Measurements from ENCODE around the gene TMOD1.

Gene TMOD1

GRCh38 chr9:97534961-97535594 lies 33.6 kb downstream of the TMOD1 start:
- no peak for TF ChIP-seq ZNF274 (IDR thresholded peaks at IDR 0.05; ENCODE audit: low read depth, low read length)
- no peak overlapping the region for H3K4me3 ChIP-seq (ENCODE audit: low read length)

- H3K4me3 ChIP-seq (ENCODE audit: low read length): no peak overlapping the region
- no peak for TF ChIP-seq ZNF274 (IDR thresholded peaks at IDR 0.05; ENCODE audit: low read depth, low read length)
Measured at GRCh38 chr9:97535771-97536170, 34.3 kb downstream of the TMOD1 start.

DNA sequence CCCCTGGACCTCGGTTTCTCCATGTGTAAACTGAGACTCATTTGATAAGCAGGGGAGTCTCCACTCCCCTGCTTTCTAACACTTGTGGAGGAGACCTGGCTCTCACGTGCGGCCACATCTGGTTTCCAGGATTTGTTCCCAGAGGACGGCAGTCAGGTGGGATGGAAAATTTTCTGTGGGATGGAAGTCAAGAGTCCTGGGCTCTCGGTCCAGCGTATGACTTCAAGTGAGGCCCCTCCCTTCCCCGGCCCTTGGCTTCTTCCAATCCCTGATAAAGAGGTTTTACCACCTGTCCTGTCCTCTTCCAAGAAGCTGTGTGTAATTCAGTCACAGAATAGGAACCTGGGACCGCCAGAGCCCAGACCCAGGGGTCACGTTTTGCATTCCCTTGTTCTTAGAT lies 35.0 kb downstream of the TMOD1 start:
- TF ChIP-seq ZNF274 (IDR thresholded peaks at IDR 0.05; ENCODE audit: low read depth, low read length): no peak
- no peak overlapping the region for H3K4me3 ChIP-seq (ENCODE audit: low read length)

GRCh38 chr9:97543561-97543960 lies 42.1 kb downstream of the TMOD1 start:
- TF ChIP-seq ZNF274 (IDR thresholded peaks at IDR 0.05; ENCODE audit: low read depth, low read length): no peak
- H3K4me3 ChIP-seq (ENCODE audit: low read length): no peak overlapping the region

- H3K4me3 ChIP-seq (ENCODE audit: low read length): no peak overlapping the region
- no peak for TF ChIP-seq ZNF274 (IDR thresholded peaks at IDR 0.05; ENCODE audit: low read depth, low read length)
Measured at GRCh38 chr9:97545486-97545885, 44.0 kb downstream of the TMOD1 start.

- no peak for TF ChIP-seq ZNF274 (IDR thresholded peaks at IDR 0.05; ENCODE audit: low read depth, low read length)
- no peak overlapping the region for H3K4me3 ChIP-seq (ENCODE audit: low read length)
Measured at GRCh38 chr9:97547098-97547829, 45.8 kb downstream of the TMOD1 start.

DNA sequence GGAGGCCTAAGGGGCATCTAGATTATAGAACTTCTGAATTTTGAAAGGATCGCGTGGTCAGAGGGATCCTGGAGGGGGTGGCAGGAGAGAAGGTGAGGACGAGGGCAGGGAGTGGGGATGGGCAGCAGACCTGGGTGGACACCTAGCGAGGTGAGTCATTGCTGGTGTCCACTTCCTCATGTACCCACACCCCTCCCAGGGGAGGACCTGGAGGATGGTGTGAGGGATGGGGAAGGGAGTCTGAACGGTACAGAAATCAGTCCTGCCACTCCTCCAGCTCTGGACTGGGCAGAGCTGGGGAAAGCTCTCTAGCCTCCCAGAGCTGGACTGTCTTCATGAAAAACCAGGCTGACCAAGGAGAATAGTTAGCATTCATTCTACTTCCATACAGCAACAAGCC lies 46.9 kb downstream of the TMOD1 start:
- no peak for TF ChIP-seq ZNF274 (IDR thresholded peaks at IDR 0.05; ENCODE audit: low read depth, low read length)
- no peak overlapping the region for H3K4me3 ChIP-seq (ENCODE audit: low read length)

GRCh38 chr9:97548819-97549540 lies 47.5 kb downstream of the TMOD1 start:
- no peak for TF ChIP-seq ZNF274 (IDR thresholded peaks at IDR 0.05; ENCODE audit: low read depth, low read length)
- no peak overlapping the region for H3K4me3 ChIP-seq (ENCODE audit: low read length)

- no peak overlapping the region for H3K4me3 ChIP-seq (ENCODE audit: low read length)
- no peak for TF ChIP-seq ZNF274 (IDR thresholded peaks at IDR 0.05; ENCODE audit: low read depth, low read length)
Measured at GRCh38 chr9:97550386-97550785, 48.9 kb downstream of the TMOD1 start.

- H3K4me3 ChIP-seq (ENCODE audit: low read length): no peak overlapping the region
- TF ChIP-seq ZNF274 (IDR thresholded peaks at IDR 0.05; ENCODE audit: low read depth, low read length): no peak
Measured at GRCh38 chr9:97551308-97551707, 49.8 kb downstream of the TMOD1 start.

DNA sequence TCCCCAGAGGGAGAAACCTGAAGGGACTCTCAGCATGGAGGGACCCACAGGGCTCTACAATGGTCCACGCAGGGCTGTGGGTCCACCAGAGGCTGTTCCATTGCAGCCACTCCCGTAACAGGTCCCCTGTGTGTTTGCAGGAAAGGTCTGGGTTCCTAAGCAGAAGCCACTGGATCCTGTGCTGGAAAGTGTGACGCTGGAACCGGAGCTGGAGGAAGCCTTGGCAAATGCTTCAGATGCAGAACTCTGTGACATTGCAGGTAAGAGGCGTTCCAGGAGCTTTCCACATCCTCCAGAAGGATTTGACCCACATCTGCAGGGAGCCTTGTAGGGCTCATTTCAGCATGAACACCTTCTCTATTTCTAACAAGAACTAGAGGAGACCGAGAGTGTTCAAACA lies 51.7 kb downstream of the TMOD1 start:
- no peak overlapping the region for H3K4me3 ChIP-seq (ENCODE audit: low read length)
- TF ChIP-seq ZNF274 (IDR thresholded peaks at IDR 0.05; ENCODE audit: low read depth, low read length): no peak

DNA sequence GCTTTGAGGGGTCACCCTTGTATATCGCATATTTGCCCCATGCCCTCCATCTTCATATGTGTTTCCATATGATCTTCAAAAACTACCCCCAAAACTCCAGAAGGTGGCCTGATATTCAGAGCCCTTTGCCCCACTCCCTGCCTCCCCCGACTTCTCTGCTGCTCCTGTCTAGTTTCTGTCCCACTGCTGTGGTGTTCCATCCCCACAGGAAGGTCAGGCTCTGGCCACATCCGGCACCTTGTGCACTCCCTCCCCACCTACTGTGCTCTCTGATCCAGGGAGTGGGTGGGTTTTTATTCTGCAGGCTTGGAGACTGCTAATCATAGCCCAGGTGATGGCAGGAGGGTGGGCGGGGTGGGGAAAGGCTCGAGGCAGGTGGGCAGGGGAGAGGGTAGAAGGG lies 52.4 kb downstream of the TMOD1 start:
- H3K4me3 ChIP-seq (ENCODE audit: low read length): no peak overlapping the region
- no peak for TF ChIP-seq ZNF274 (IDR thresholded peaks at IDR 0.05; ENCODE audit: low read depth, low read length)

- no peak for TF ChIP-seq ZNF274 (IDR thresholded peaks at IDR 0.05; ENCODE audit: low read depth, low read length)
Measured at GRCh38 chr9:97554566-97555075, 53.2 kb downstream of the TMOD1 start.

DNA sequence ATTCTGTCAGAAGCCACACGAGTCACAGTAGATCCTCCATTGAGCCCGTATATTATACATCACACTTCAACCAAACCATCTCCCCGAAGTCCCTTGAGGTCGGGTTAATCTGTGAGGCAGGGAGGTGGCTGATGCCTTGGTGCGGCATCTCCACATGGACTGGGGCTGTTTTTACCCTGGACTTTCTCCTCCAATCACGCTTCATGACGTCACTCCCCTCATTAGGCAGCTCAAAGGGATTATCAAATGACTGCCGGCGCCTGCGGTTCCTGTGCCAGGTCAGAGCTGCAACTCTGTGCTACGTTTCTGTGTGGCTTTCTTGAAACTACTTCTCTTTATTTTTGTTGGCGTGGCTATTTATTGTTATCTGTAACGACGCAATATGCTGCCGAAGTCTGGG lies 53.7 kb downstream of the TMOD1 start:
- no peak overlapping the region for H3K4me3 ChIP-seq (ENCODE audit: low read length)
- no peak for TF ChIP-seq ZNF274 (IDR thresholded peaks at IDR 0.05; ENCODE audit: low read depth, low read length)

More at GRCh38 chr9:97554566-97555075, 53.2 kb downstream of the TMOD1 start:
- H3K4me3 ChIP-seq (ENCODE audit: low read length): no peak overlapping the region
